ENCODE results near the gene TSEN54. TPM values are rescaled to one million over a fixed set of nuclear protein-coding genes. Genes with fewer than 3 reads are reported as not detected.

TSEN54 gene
- total RNA-seq, 1 donor from 2014 or later = 25.3 TPM

GRCh38 chr17:75512926-75513640 is 3.2 kb upstream of the TSEN54 start:
- no peaks in the 10 kb centered on the region for H3K27me3 ChIP-seq (ENCODE audit: control insufficient read depth, insufficient read depth, low read length)
- FAIRE-seq (no peak), DNase-seq (ENCODE audit: low read depth) (no peak)
- TF ChIP-seq CTCF (IDR thresholded peaks at IDR 0.05; ENCODE audit: insufficient read depth, low read length, severe bottlenecking) = no peak
- no peak overlapping the region for H3K4me3 ChIP-seq (ENCODE audit: low read depth, low read length)
- peaks cover 3% of the 10 kb centered on the region for H3K36me3 ChIP-seq (ENCODE audit: control insufficient read depth, insufficient read depth, low read length)

DNA sequence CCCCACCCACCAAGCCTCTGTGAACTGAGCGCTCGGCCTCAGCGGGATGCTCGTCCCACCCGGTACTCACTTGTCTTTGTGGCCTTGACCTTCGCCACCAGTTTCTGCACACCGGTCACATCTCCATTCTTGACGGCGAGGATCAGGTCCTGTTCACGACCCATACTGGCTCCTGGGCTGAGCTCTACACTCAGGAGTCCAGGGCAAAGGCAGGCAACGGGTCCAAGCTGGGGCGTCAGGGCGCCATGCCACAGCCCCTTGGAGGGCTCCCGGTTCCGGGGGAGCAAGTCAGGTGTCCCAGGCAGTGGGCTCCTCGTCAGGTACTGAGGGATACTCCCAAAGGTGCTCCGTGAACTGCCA is 2.7 kb upstream of the TSEN54 start:
- no peak for DNase-seq (ENCODE audit: low read depth)
- Histone ChIP-seq H3K36me3 (ENCODE audit: control insufficient read depth, insufficient read depth, low read length) (peaks cover 3% of the 10 kb centered on the region), H3K27me3 (ENCODE audit: control insufficient read depth, insufficient read depth, low read length) (no peaks in the 10 kb centered on the region), H3K4me3 (ENCODE audit: low read depth, low read length) (no peak overlapping the region)
- no peak for TF ChIP-seq CTCF (IDR thresholded peaks at IDR 0.05; ENCODE audit: insufficient read depth, low read length, severe bottlenecking)
- no peak for FAIRE-seq

GRCh38 chr17:75514299-75514918 is 1.9 kb upstream of the TSEN54 start:
- no peak for TF ChIP-seq CTCF (IDR thresholded peaks at IDR 0.05; ENCODE audit: insufficient read depth, low read length, severe bottlenecking)
- H3K4me3 ChIP-seq (ENCODE audit: low read depth, low read length) = peak overlapping the region; percentile 75
- H3K27me3 ChIP-seq (ENCODE audit: control insufficient read depth, insufficient read depth, low read length) = no peaks in the 10 kb centered on the region
- no peak for FAIRE-seq
- peak; percentile 70 for DNase-seq (ENCODE audit: low read depth)
- peaks cover 4% of the 10 kb centered on the region for H3K36me3 ChIP-seq (ENCODE audit: control insufficient read depth, insufficient read depth, low read length)

GRCh38 chr17:75514919-75515495 is 1.3 kb upstream of the TSEN54 start:
- FAIRE-seq = no peak
- no peak for DNase-seq (ENCODE audit: low read depth)
- Histone ChIP-seq H3K36me3 (ENCODE audit: control insufficient read depth, insufficient read depth, low read length) (peaks cover 6% of the 10 kb centered on the region), H3K4me3 (ENCODE audit: low read depth, low read length) (peak overlapping the region; percentile 75), H3K27me3 (ENCODE audit: control insufficient read depth, insufficient read depth, low read length) (no peaks in the 10 kb centered on the region)
- no peak for TF ChIP-seq CTCF (IDR thresholded peaks at IDR 0.05; ENCODE audit: insufficient read depth, low read length, severe bottlenecking)

GRCh38 chr17:75515496-75516254 is 653 bp upstream of the TSEN54 start, which contains the start of gene CASKIN2:
TSS of gene CASKIN2 (minus strand) at chr17:75515537. CDS start at chr17:75513804, 1,733 bp downstream.
- peak; percentile 100 for TF ChIP-seq CTCF (IDR thresholded peaks at IDR 0.05; ENCODE audit: insufficient read depth, low read length, severe bottlenecking)
- Histone ChIP-seq H3K27me3 (ENCODE audit: control insufficient read depth, insufficient read depth, low read length) (no peaks in the 10 kb centered on the region), H3K36me3 (ENCODE audit: control insufficient read depth, insufficient read depth, low read length) (peaks cover 6% of the 10 kb centered on the region), H3K4me3 (ENCODE audit: low read depth, low read length) (peak within 1 kb of the TSS; percentile 75)
- DNase-seq (ENCODE audit: low read depth) = peak; percentile 70
- no peak for FAIRE-seq
